HL-60 (cell line): Measurements from ENCODE around the gene XRCC5.

ENCODE experiments used
- DNase-seq, 2 experiments: peaks; one replicate each; pipeline ENCODE4 v3.0.0-alpha.2; 2010 to 2020; ENCODE audit warnings: low read depth in 1 of 2, low spot score in 1 of 2
- H3K27ac ChIP-seq: fragments of 250-450 bp; sonication (Bioruptor Pico); replicated peaks from 2 replicates; pipeline ENCODE4 v1.5.1; 2020; ENCODE audit warnings: mild to moderate bottlenecking, moderate library complexity
- H3K27me3 ChIP-seq: fragments of 250-450 bp; sonication (Bioruptor Pico); 2 replicates; pipeline ENCODE4 v1.5.1; 2021; ENCODE audit warnings: mild to moderate bottlenecking, moderate library complexity; ENCODE audit not compliant: insufficient read depth, poor library complexity, severe bottlenecking
- H3K4me3 ChIP-seq: replicated peaks from 2 replicates; pipeline ENCODE4 v1.5.1; 2011; ENCODE audit warnings: mild to moderate bottlenecking, control low read depth, low read length; ENCODE audit not compliant: insufficient read depth
- GABPA ChIP-seq: IDR thresholded peaks from 2 replicates; pipeline ENCODE4 v1.6.1; 2012; ENCODE audit warnings: low read depth
- POLR2AphosphoS5 ChIP-seq: IDR thresholded peaks from 2 replicates; pipeline ENCODE4 v1.6.1; 2012; ENCODE audit warnings: low read depth
- REST ChIP-seq: IDR thresholded peaks from 2 replicates; pipeline ENCODE4 v1.6.1; 2012; ENCODE audit warnings: low read depth; ENCODE audit not compliant: insufficient replicate concordance
- SPI1 ChIP-seq: IDR thresholded peaks from 2 replicates; pipeline ENCODE4 v1.6.1; 2012; ENCODE audit warnings: low read depth, mild to moderate bottlenecking, borderline replicate concordance
- TF ChIP-seq, protein P1 (sequence below): IDR thresholded peaks from one replicate; pipeline ENCODE4 v1.5.1; 2011; ENCODE audit warnings: low read length, control low read depth, inconsistent platforms; ENCODE audit not compliant: insufficient read depth

XRCC5 gene

DNA sequence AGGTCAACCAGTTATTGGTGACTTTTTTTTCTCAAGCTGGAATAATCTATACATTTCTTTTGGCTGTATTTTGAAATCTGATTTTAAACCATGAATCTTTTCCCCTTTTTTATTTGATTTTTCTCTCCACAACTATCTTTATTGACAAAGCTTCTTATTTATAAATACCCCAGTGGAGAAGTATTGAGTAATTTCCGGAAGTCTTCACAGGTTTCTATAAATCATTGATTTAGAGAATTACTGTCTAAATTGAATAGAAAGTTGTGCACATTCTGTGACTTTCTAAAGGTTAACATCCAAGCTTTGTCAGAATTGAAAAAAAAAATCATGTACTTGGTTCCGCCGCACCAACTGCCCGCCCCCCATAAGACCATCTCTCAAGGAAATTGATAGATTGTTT lies 39.8 kb downstream of the XRCC5 start:
- H3K27ac ChIP-seq = no peak overlapping the region
- no peak overlapping the region for H3K4me3 ChIP-seq
- TF ChIP-seq GABPA (no peak), SPI1 (no peak)
- H3K27me3 ChIP-seq = no peaks in the 10 kb centered on the region
- DNase-seq = no peak

GRCh38 chr2:216149741-216150140 lies 40.6 kb downstream of the XRCC5 start:
- no peak overlapping the region for H3K27ac ChIP-seq
- no peak overlapping the region for H3K4me3 ChIP-seq
- no peak for DNase-seq
- no peak for TF ChIP-seq SPI1
- no peak for TF ChIP-seq REST
- no peak for TF ChIP-seq GABPA
- TF ChIP-seq, protein P1, sequence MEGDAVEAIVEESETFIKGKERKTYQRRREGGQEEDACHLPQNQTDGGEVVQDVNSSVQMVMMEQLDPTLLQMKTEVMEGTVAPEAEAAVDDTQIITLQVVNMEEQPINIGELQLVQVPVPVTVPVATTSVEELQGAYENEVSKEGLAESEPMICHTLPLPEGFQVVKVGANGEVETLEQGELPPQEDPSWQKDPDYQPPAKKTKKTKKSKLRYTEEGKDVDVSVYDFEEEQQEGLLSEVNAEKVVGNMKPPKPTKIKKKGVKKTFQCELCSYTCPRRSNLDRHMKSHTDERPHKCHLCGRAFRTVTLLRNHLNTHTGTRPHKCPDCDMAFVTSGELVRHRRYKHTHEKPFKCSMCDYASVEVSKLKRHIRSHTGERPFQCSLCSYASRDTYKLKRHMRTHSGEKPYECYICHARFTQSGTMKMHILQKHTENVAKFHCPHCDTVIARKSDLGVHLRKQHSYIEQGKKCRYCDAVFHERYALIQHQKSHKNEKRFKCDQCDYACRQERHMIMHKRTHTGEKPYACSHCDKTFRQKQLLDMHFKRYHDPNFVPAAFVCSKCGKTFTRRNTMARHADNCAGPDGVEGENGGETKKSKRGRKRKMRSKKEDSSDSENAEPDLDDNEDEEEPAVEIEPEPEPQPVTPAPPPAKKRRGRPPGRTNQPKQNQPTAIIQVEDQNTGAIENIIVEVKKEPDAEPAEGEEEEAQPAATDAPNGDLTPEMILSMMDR = no peak
- no peak for TF ChIP-seq POLR2AphosphoS5
- H3K27me3 ChIP-seq = no peaks in the 10 kb centered on the region

GRCh38 chr2:216151313-216152025 lies 42.3 kb downstream of the XRCC5 start:
- TF ChIP-seq SPI1 (no peak), POLR2AphosphoS5 (no peak), GABPA (no peak), REST (no peak)
- TF ChIP-seq, protein P1 = no peak

DNA sequence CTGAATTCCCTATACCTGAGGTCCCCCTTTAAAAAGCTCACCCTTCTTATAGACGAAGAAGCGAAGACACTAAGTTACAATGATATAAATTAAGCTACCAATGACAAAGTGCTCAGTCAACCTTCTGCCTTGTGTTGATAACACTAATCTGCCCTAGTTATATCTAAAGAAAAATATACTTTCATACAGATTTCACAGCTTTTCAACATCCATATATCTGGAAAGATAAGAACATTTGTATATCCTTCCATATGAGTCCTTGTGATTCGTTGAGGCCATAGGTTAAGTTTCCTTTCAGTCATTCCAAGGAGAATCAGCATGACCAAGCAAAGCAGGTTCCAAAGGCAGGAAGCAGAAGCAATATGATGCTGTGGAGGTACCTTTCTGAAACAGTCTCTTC lies 46.8 kb downstream of the XRCC5 start:
- Histone ChIP-seq H3K4me3 (no peak overlapping the region), H3K27ac (no peak overlapping the region), H3K27me3 (no peaks in the 10 kb centered on the region)
- TF ChIP-seq, protein P1 = no peak
- TF ChIP-seq GABPA = no peak
- TF ChIP-seq POLR2AphosphoS5 = no peak
- no peak for DNase-seq

More at GRCh38 chr2:216151313-216152025, 42.3 kb downstream of the XRCC5 start:
- no peak overlapping the region for H3K4me3 ChIP-seq
- no peak overlapping the region for H3K27ac ChIP-seq
- H3K27me3 ChIP-seq = no peaks in the 10 kb centered on the region
- DNase-seq = no peak
